ENCODE measurements around the gene SLC24A3.

The SLC24A3 gene

DNA sequence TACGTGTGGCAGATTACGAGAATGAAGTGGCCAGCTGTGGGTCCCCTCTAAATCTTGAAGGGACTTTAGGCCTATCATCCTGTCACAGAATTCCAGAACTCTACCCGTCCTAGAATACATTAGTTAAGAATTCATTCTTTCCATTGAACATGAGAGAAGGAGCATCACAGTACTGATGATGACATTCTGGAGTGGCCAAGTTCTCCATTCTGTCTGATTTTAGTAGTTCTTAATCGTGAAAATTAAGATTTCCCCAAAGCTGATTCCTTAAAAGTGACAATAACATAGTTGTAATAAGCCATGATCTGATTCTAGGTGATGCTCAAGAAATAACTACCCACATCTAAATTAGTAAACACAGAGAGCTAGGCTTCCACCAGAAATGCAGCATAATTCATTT, 510.6 kb downstream of the SLC24A3 start:
- in situ Hi-C loops (cut with HindIII; ENCODE audit: low sequenced_read_pairs), result no loop called here
- DNase-seq (ENCODE audit: low read depth, low spot score), result no peak
- TF ChIP-seq, protein P1, sequence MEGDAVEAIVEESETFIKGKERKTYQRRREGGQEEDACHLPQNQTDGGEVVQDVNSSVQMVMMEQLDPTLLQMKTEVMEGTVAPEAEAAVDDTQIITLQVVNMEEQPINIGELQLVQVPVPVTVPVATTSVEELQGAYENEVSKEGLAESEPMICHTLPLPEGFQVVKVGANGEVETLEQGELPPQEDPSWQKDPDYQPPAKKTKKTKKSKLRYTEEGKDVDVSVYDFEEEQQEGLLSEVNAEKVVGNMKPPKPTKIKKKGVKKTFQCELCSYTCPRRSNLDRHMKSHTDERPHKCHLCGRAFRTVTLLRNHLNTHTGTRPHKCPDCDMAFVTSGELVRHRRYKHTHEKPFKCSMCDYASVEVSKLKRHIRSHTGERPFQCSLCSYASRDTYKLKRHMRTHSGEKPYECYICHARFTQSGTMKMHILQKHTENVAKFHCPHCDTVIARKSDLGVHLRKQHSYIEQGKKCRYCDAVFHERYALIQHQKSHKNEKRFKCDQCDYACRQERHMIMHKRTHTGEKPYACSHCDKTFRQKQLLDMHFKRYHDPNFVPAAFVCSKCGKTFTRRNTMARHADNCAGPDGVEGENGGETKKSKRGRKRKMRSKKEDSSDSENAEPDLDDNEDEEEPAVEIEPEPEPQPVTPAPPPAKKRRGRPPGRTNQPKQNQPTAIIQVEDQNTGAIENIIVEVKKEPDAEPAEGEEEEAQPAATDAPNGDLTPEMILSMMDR (IDR thresholded peaks at IDR 0.05; ENCODE audit: low read depth, low read length), result no peak
- H3K4me3 ChIP-seq (ENCODE audit: low read depth, low read length), result no peak overlapping the region

- DNase-seq (ENCODE audit: low read depth, low spot score), result no peak
- no peak overlapping the region for H3K4me3 ChIP-seq (ENCODE audit: low read depth, low read length)
- TF ChIP-seq, protein P1 (IDR thresholded peaks at IDR 0.05; ENCODE audit: low read depth, low read length), result no peak
- in situ Hi-C loops (cut with HindIII; ENCODE audit: low sequenced_read_pairs), result no loop called here
Observed at GRCh38 chr20:19723813-19724430, 511.5 kb downstream of the SLC24A3 start.

- H3K4me3 ChIP-seq (ENCODE audit: low read depth, low read length), result no peak overlapping the region
- TF ChIP-seq, protein P1 (IDR thresholded peaks at IDR 0.05; ENCODE audit: low read depth, low read length), result no peak
- DNase-seq (ENCODE audit: low read depth, low spot score), result no peak
- in situ Hi-C loops (cut with HindIII; ENCODE audit: low sequenced_read_pairs), result no loop called here
Observed at GRCh38 chr20:19725373-19725772, 512.9 kb downstream of the SLC24A3 start.

GRCh38 chr20:19725814-19726525, 513.5 kb downstream of the SLC24A3 start:
- TF ChIP-seq, protein P1 (IDR thresholded peaks at IDR 0.05; ENCODE audit: low read depth, low read length), result no peak
- no peak overlapping the region for H3K4me3 ChIP-seq (ENCODE audit: low read depth, low read length)
- peak; percentile 9 for DNase-seq (ENCODE audit: low read depth, low spot score)
- in situ Hi-C loops (cut with HindIII; ENCODE audit: low sequenced_read_pairs), result no loop called here

GRCh38 chr20:19727251-19727847, 514.9 kb downstream of the SLC24A3 start:
- H3K4me3 ChIP-seq (ENCODE audit: low read depth, low read length), result no peak overlapping the region
- TF ChIP-seq, protein P1 (IDR thresholded peaks at IDR 0.05; ENCODE audit: low read depth, low read length), result no peak
- in situ Hi-C loops (cut with HindIII; ENCODE audit: low sequenced_read_pairs), result no loop called here
- no peak for DNase-seq (ENCODE audit: low read depth, low spot score)

- in situ Hi-C loops (cut with HindIII; ENCODE audit: low sequenced_read_pairs), result no loop called here
- no peak for DNase-seq (ENCODE audit: low read depth, low spot score)
- TF ChIP-seq, protein P1 (IDR thresholded peaks at IDR 0.05; ENCODE audit: low read depth, low read length), result no peak
- H3K4me3 ChIP-seq (ENCODE audit: low read depth, low read length), result no peak overlapping the region
Observed at GRCh38 chr20:19729672-19730071, 517.2 kb downstream of the SLC24A3 start.

Data from astrocyte of the spinal cord (primary cell).